ENCODE results near the gene RERG.
A peak's percentile ranks its signal among the peaks of the same experiment; 100 is the strongest.

RERG gene

GRCh38 chr12:15201456-15201855 is 19.8 kb downstream of the RERG start:
- H3K4me3 ChIP-seq (replicated peaks in 1 of 2; ENCODE audit: low read depth in 2 of 2, low read length in 2 of 2) = no peak overlapping the region
- no peak for TF ChIP-seq CTCF (IDR thresholded peaks at IDR 0.05; ENCODE audit: low read depth, low read length)
- no peak for DNase-seq (ENCODE audit: low read depth in 2 of 2)

GRCh38 chr12:15201056-15201455 is 20.2 kb downstream of the RERG start:
- TF ChIP-seq CTCF (IDR thresholded peaks at IDR 0.05; ENCODE audit: low read depth, low read length) = no peak
- DNase-seq (ENCODE audit: low read depth in 2 of 2) = peak in 1 of 2 donors; percentile 13
- H3K4me3 ChIP-seq (replicated peaks in 1 of 2; ENCODE audit: low read depth in 2 of 2, low read length in 2 of 2) = no peak overlapping the region

GRCh38 chr12:15200641-15201040 is 20.6 kb downstream of the RERG start:
- peak in 1 of 2 donors; percentile 30 for DNase-seq (ENCODE audit: low read depth in 2 of 2)
- TF ChIP-seq CTCF (IDR thresholded peaks at IDR 0.05; ENCODE audit: low read depth, low read length) = no peak
- no peak overlapping the region for H3K4me3 ChIP-seq (replicated peaks in 1 of 2; ENCODE audit: low read depth in 2 of 2, low read length in 2 of 2)

- TF ChIP-seq CTCF (IDR thresholded peaks at IDR 0.05; ENCODE audit: low read depth, low read length) = no peak
- DNase-seq (ENCODE audit: low read depth in 2 of 2) = peak in 1 of 2 donors; percentile 20
- no peak overlapping the region for H3K4me3 ChIP-seq (replicated peaks in 1 of 2; ENCODE audit: low read depth in 2 of 2, low read length in 2 of 2)
Measured at GRCh38 chr12:15199930-15200329, 21.3 kb downstream of the RERG start.

- DNase-seq (ENCODE audit: low read depth in 2 of 2) = no peak
- H3K4me3 ChIP-seq (replicated peaks in 1 of 2; ENCODE audit: low read depth in 2 of 2, low read length in 2 of 2) = no peak overlapping the region
- TF ChIP-seq CTCF (IDR thresholded peaks at IDR 0.05; ENCODE audit: low read depth, low read length) = no peak
Measured at GRCh38 chr12:15196678-15197505, 24.3 kb downstream of the RERG start.

- no peak for TF ChIP-seq CTCF (IDR thresholded peaks at IDR 0.05; ENCODE audit: low read depth, low read length)
- DNase-seq (ENCODE audit: low read depth in 2 of 2) = no peak
- H3K4me3 ChIP-seq (replicated peaks in 1 of 2; ENCODE audit: low read depth in 2 of 2, low read length in 2 of 2) = no peak overlapping the region
Measured at GRCh38 chr12:15196221-15196620, 25.0 kb downstream of the RERG start.
